Transverse colon (tissue), 4 donors: ENCODE results near the gene RAP1GAP2.

Source experiments
- CTCF ChIP-seq, 5 experiments: fragments of 200-600 bp in 3 of 5; fragments of 450-650 bp in 2 of 5; sonication (generic) in 3 of 5; IDR thresholded peaks; 1 replicate in 2 of 5; 2 replicates in 3 of 5; pipeline ENCODE4 v1.5.1; 2016 to 2017; ENCODE audit warnings: antibody characterized with exemption in 5 of 5, inconsistent platforms in 3 of 5, mild to moderate bottlenecking in 2 of 5, moderate library complexity in 1 of 5
- POLR2A ChIP-seq: fragments of 450-650 bp; IDR thresholded peaks from one replicate; pipeline ENCODE4 v1.6.1; 2016; ENCODE audit warnings: antibody characterized with exemption, mild to moderate bottlenecking, moderate library complexity
- POLR2AphosphoS5 ChIP-seq, 3 donors: sonication (generic); formaldehyde crosslinking; IDR thresholded peaks; one replicate each; pipeline ENCODE4 v1.6.1; 2016; ENCODE audit warnings: antibody characterized with exemption in 3 of 3

GRCh38 chr17:2959371-2960130 lies 163.3 kb downstream of the RAP1GAP2 start:
- no peak for TF ChIP-seq CTCF (IDR thresholded peaks at IDR 0.05)
- TF ChIP-seq POLR2A, result no peak
- no peak for TF ChIP-seq POLR2AphosphoS5 (IDR thresholded peaks at IDR 0.05)
